GM23338 (cell line): Measurements from ENCODE around the gene MTREX. TPM values are rescaled to one million over a fixed set of nuclear protein-coding genes. Genes with fewer than 3 reads are reported as not detected.

Experiments
- ATAC-seq: fragments of 200-7000 bp; cut with Tn5 transposase; 3 replicates; pipeline ENCODE4 v1.9.1; 2020
- DNase-seq: peaks from one replicate; pipeline ENCODE4 v3.0.0-alpha.2; 2015; ENCODE audit warnings: low spot score
- H2AFZ ChIP-seq: fragments of 200-600 bp; sonication (generic); 2 replicates; pipeline ENCODE4 v1.8.0; 2016; ENCODE audit warnings: antibody characterized with exemption, mild to moderate bottlenecking, moderate library complexity
- H3F3A ChIP-seq: fragments of 200-600 bp; sonication (generic); replicated peaks from 2 replicates; pipeline ENCODE4 v1.8.0; 2017; ENCODE audit warnings: antibody characterized with exemption, mixed run types, low read depth
- H3K27ac ChIP-seq: fragments of 200-600 bp; sonication (generic); 2 replicates; pipeline ENCODE4 v1.6.1; 2016; ENCODE audit warnings: low read depth
- H3K27me3 ChIP-seq: fragments of 200-600 bp; sonication (generic); 2 replicates; pipeline ENCODE4 v1.8.0; 2016; ENCODE audit warnings: mild to moderate bottlenecking, mixed run types, moderate library complexity; ENCODE audit not compliant: insufficient read depth
- H3K36me3 ChIP-seq: fragments of 200-600 bp; sonication (generic); 2 replicates; pipeline ENCODE4 v1.8.0; 2016; ENCODE audit warnings: mild to moderate bottlenecking; ENCODE audit not compliant: insufficient read depth
- H3K4me1 ChIP-seq: fragments of 200-600 bp; sonication (generic); 2 replicates; pipeline ENCODE4 v1.8.0; 2016; ENCODE audit warnings: mild to moderate bottlenecking, moderate library complexity; ENCODE audit not compliant: insufficient read depth
- H3K4me2 ChIP-seq: fragments of 200-600 bp; sonication (generic); 2 replicates; pipeline ENCODE4 v1.7.1; 2017; ENCODE audit warnings: mixed run types
- H3K4me3 ChIP-seq: fragments of 200-600 bp; sonication (generic); 2 replicates; pipeline ENCODE4 v1.6.1; 2016; ENCODE audit warnings: mixed run types
- H3K79me2 ChIP-seq: fragments of 200-600 bp; sonication (generic); replicated peaks from 2 replicates; pipeline ENCODE4 v1.8.0; 2017; ENCODE audit warnings: mild to moderate bottlenecking; ENCODE audit not compliant: insufficient read depth
- H3K9me2 ChIP-seq: fragments of 200-600 bp; sonication (generic); 2 replicates; pipeline ENCODE4 v1.8.0; 2017; ENCODE audit not compliant: insufficient read depth
- H4K20me1 ChIP-seq: fragments of 200-600 bp; sonication (generic); replicated peaks from 2 replicates; pipeline ENCODE4 v1.8.0; 2017; ENCODE audit warnings: mild to moderate bottlenecking; ENCODE audit not compliant: insufficient read depth
- H3K27ac Mint-ChIP-seq: 2 replicates; pipeline ENCODE4 v1.8.0; 2020; ENCODE audit warnings: inconsistent platforms, mild to moderate bottlenecking, moderate library complexity, mixed read lengths
- H3K27me3 Mint-ChIP-seq: 3 replicates; pipeline ENCODE4 v1.8.0; 2022; ENCODE audit warnings: low read depth, mild to moderate bottlenecking, moderate library complexity, mixed read lengths, inconsistent platforms; ENCODE audit not compliant: insufficient read depth, poor library complexity
- H3K36me3 Mint-ChIP-seq: 3 replicates; pipeline ENCODE4 v1.8.0; 2021; ENCODE audit warnings: low read depth, mild to moderate bottlenecking, inconsistent platforms, moderate library complexity, mixed read lengths
- H3K4me1 Mint-ChIP-seq: 3 replicates; pipeline ENCODE4 v1.8.0; 2020; ENCODE audit warnings: mild to moderate bottlenecking, inconsistent platforms, mixed read lengths
- H3K4me3 Mint-ChIP-seq: 3 replicates; pipeline ENCODE4 v1.8.0; 2021; ENCODE audit warnings: moderate library complexity, mild to moderate bottlenecking, inconsistent platforms, mixed read lengths
- H3K9me3 Mint-ChIP-seq: 3 replicates; pipeline ENCODE4 v1.8.0; 2020; ENCODE audit warnings: moderate library complexity, mild to moderate bottlenecking, inconsistent platforms, mixed read lengths
- CREB1 ChIP-seq: fragments of 250-450 bp; sonication (Bioruptor Pico); IDR thresholded peaks from 2 replicates; pipeline ENCODE4 v1.5.0; 2020; ENCODE audit warnings: low read depth, mild to moderate bottlenecking, moderate library complexity
- EZH2 ChIP-seq: fragments of 200-600 bp; sonication (generic); IDR thresholded peaks from one replicate; pipeline ENCODE4 v1.8.0; 2017; ENCODE audit warnings: antibody characterized with exemption, mild to moderate bottlenecking, low read depth; ENCODE audit not compliant: unreplicated experiment
- EZH2phosphoT487 ChIP-seq: fragments of 200-600 bp; sonication (generic); IDR thresholded peaks from one replicate; pipeline ENCODE4 v1.8.1; 2018; ENCODE audit warnings: antibody characterized with exemption; ENCODE audit not compliant: unreplicated experiment
- NANOG ChIP-seq: IDR thresholded peaks from 2 replicates; pipeline ENCODE4 v1.6.1; 2016; ENCODE audit warnings: antibody characterized with exemption, borderline replicate concordance
- POLR2AphosphoS5 ChIP-seq: IDR thresholded peaks from 2 replicates; pipeline ENCODE4 v1.6.1; 2016; ENCODE audit warnings: antibody characterized with exemption, low read depth
- STAT1 ChIP-seq: IDR thresholded peaks from one replicate; pipeline ENCODE4 v1.6.1; 2016; ENCODE audit warnings: antibody characterized with exemption; ENCODE audit not compliant: unreplicated experiment
- ZNF114 ChIP-seq: fragments of 250-450 bp; sonication (Bioruptor Pico); IDR thresholded peaks from 2 replicates; pipeline ENCODE4 v1.5.0; 2020; ENCODE audit warnings: mild to moderate bottlenecking, moderate library complexity
- ZNF331 ChIP-seq: fragments of 250-450 bp; sonication (Bioruptor Pico); IDR thresholded peaks from 2 replicates; pipeline ENCODE4 v1.5.0; 2020; ENCODE audit warnings: low read depth, mild to moderate bottlenecking, moderate library complexity
- polyA plus RNA-seq: library from polyadenylated mRNA; unstranded; fragments of >200 nt; fragmentation: Nextera tagmentation; extraction: Ambion mirVana; gene quantifications from 2 replicates; pipeline ENCODE4 v1.2.1, GENCODE V29; 2016
- total RNA-seq: library from RNA; depleted of rRNA; stranded (reverse); fragments of >200 nt; shearing (Covaris generic); gene quantifications from 2 replicates; pipeline ENCODE4 v1.2.3, GENCODE V29; 2014
- TF ChIP-seq, protein P1 (sequence below), 2 experiments: fragments of 200-600 bp in 1 of 2; sonication (generic) in 1 of 2; conservative IDR thresholded peaks; 2 replicates each; pipeline versions ENCODE4 v1.5.1 to v1.6.1; 2016 to 2017; ENCODE audit warnings: antibody characterized with exemption in 2 of 2, low read depth in 2 of 2, mild to moderate bottlenecking in 2 of 2, moderate library complexity in 1 of 2
- TF ChIP-seq, protein P2 (sequence below): IDR thresholded peaks from one replicate; pipeline ENCODE4 v1.6.1; 2018; ENCODE audit warnings: antibody characterized with exemption; ENCODE audit not compliant: unreplicated experiment
- TF ChIP-seq, protein P3 (sequence below): IDR thresholded peaks from 2 replicates; pipeline ENCODE4 v1.6.1; 2016; ENCODE audit warnings: antibody characterized with exemption
- TF ChIP-seq, protein P4 (sequence below): fragments of 250-450 bp; sonication (Bioruptor Pico); IDR thresholded peaks from 2 replicates; pipeline ENCODE4 v1.5.0; 2020; ENCODE audit warnings: mild to moderate bottlenecking, moderate library complexity

MTREX gene
- total and polyA plus RNA-seq, 2 experiments from 2014 or later = 47.5 to 94.9 TPM

DNA sequence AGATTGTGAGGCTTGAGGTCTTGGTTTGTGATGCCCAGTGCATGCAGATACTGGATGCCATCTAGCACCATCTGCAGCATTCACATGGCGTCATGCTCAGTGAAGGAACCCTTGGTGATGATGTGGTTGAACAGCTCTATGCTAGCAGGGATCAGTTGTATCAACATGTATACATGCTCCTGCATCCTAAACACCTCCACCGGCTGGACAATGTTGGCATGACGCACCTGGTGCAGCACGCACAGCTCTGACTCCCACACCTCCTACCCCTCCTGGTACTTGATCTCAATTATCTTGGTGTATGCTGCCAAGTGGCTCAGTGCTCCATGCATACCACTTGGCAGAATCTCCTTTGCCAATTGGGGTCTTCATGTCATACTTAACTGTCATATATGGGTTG is 49.1 kb downstream of the MTREX start:
- H3K27ac Mint-ChIP-seq = no peak overlapping the region
- H3K36me3 ChIP-seq = peaks cover 41% of the 10 kb centered on the region
- H3K27me3 Mint-ChIP-seq = no peaks in the 10 kb centered on the region

More for the DNA sequence above, 49.1 kb downstream of the MTREX start:
- Histone ChIP-seq H3F3A (no peaks in the 10 kb centered on the region), H3K4me3 (no peak overlapping the region), H3K79me2 (no peaks in the 10 kb centered on the region), H4K20me1 (no peaks in the 10 kb centered on the region; the same call in 1 of the 2 replicates), H3K27ac (no peak overlapping the region), H3K9me2 (no peaks in the 10 kb centered on the region), H3K4me2 (no peak overlapping the region), H3K27me3 (no peaks in the 10 kb centered on the region), H3K4me1 (no peaks in the 10 kb centered on the region), H2AFZ (no peak overlapping the region)
- ATAC-seq (no peak), DNase-seq (no peak)
- Mint-ChIP-seq H3K4me1 (no peaks in the 10 kb centered on the region), H3K9me3 (no peaks in the 10 kb centered on the region), H3K4me3 (no peak overlapping the region), H3K36me3 (peaks cover 70% of the 10 kb centered on the region)
- no peak for TF ChIP-seq EZH2
- TF ChIP-seq, protein P1, sequence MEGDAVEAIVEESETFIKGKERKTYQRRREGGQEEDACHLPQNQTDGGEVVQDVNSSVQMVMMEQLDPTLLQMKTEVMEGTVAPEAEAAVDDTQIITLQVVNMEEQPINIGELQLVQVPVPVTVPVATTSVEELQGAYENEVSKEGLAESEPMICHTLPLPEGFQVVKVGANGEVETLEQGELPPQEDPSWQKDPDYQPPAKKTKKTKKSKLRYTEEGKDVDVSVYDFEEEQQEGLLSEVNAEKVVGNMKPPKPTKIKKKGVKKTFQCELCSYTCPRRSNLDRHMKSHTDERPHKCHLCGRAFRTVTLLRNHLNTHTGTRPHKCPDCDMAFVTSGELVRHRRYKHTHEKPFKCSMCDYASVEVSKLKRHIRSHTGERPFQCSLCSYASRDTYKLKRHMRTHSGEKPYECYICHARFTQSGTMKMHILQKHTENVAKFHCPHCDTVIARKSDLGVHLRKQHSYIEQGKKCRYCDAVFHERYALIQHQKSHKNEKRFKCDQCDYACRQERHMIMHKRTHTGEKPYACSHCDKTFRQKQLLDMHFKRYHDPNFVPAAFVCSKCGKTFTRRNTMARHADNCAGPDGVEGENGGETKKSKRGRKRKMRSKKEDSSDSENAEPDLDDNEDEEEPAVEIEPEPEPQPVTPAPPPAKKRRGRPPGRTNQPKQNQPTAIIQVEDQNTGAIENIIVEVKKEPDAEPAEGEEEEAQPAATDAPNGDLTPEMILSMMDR (conservative IDR thresholded peaks at IDR 0.05; ENCODE audit: low read depth in 2 of 2) = no peak
- TF ChIP-seq NANOG = no peak
- no peak for TF ChIP-seq STAT1
- no peak for TF ChIP-seq EZH2phosphoT487
- no peak for TF ChIP-seq ZNF114
- TF ChIP-seq, protein P2, sequence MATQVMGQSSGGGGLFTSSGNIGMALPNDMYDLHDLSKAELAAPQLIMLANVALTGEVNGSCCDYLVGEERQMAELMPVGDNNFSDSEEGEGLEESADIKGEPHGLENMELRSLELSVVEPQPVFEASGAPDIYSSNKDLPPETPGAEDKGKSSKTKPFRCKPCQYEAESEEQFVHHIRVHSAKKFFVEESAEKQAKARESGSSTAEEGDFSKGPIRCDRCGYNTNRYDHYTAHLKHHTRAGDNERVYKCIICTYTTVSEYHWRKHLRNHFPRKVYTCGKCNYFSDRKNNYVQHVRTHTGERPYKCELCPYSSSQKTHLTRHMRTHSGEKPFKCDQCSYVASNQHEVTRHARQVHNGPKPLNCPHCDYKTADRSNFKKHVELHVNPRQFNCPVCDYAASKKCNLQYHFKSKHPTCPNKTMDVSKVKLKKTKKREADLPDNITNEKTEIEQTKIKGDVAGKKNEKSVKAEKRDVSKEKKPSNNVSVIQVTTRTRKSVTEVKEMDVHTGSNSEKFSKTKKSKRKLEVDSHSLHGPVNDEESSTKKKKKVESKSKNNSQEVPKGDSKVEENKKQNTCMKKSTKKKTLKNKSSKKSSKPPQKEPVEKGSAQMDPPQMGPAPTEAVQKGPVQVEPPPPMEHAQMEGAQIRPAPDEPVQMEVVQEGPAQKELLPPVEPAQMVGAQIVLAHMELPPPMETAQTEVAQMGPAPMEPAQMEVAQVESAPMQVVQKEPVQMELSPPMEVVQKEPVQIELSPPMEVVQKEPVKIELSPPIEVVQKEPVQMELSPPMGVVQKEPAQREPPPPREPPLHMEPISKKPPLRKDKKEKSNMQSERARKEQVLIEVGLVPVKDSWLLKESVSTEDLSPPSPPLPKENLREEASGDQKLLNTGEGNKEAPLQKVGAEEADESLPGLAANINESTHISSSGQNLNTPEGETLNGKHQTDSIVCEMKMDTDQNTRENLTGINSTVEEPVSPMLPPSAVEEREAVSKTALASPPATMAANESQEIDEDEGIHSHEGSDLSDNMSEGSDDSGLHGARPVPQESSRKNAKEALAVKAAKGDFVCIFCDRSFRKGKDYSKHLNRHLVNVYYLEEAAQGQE = no peak
- TF ChIP-seq POLR2AphosphoS5 = no peak
- TF ChIP-seq, protein P3, sequence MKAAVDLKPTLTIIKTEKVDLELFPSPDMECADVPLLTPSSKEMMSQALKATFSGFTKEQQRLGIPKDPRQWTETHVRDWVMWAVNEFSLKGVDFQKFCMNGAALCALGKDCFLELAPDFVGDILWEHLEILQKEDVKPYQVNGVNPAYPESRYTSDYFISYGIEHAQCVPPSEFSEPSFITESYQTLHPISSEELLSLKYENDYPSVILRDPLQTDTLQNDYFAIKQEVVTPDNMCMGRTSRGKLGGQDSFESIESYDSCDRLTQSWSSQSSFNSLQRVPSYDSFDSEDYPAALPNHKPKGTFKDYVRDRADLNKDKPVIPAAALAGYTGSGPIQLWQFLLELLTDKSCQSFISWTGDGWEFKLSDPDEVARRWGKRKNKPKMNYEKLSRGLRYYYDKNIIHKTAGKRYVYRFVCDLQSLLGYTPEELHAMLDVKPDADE = no peak
- no peak for TF ChIP-seq CREB1
- TF ChIP-seq, protein P4, sequence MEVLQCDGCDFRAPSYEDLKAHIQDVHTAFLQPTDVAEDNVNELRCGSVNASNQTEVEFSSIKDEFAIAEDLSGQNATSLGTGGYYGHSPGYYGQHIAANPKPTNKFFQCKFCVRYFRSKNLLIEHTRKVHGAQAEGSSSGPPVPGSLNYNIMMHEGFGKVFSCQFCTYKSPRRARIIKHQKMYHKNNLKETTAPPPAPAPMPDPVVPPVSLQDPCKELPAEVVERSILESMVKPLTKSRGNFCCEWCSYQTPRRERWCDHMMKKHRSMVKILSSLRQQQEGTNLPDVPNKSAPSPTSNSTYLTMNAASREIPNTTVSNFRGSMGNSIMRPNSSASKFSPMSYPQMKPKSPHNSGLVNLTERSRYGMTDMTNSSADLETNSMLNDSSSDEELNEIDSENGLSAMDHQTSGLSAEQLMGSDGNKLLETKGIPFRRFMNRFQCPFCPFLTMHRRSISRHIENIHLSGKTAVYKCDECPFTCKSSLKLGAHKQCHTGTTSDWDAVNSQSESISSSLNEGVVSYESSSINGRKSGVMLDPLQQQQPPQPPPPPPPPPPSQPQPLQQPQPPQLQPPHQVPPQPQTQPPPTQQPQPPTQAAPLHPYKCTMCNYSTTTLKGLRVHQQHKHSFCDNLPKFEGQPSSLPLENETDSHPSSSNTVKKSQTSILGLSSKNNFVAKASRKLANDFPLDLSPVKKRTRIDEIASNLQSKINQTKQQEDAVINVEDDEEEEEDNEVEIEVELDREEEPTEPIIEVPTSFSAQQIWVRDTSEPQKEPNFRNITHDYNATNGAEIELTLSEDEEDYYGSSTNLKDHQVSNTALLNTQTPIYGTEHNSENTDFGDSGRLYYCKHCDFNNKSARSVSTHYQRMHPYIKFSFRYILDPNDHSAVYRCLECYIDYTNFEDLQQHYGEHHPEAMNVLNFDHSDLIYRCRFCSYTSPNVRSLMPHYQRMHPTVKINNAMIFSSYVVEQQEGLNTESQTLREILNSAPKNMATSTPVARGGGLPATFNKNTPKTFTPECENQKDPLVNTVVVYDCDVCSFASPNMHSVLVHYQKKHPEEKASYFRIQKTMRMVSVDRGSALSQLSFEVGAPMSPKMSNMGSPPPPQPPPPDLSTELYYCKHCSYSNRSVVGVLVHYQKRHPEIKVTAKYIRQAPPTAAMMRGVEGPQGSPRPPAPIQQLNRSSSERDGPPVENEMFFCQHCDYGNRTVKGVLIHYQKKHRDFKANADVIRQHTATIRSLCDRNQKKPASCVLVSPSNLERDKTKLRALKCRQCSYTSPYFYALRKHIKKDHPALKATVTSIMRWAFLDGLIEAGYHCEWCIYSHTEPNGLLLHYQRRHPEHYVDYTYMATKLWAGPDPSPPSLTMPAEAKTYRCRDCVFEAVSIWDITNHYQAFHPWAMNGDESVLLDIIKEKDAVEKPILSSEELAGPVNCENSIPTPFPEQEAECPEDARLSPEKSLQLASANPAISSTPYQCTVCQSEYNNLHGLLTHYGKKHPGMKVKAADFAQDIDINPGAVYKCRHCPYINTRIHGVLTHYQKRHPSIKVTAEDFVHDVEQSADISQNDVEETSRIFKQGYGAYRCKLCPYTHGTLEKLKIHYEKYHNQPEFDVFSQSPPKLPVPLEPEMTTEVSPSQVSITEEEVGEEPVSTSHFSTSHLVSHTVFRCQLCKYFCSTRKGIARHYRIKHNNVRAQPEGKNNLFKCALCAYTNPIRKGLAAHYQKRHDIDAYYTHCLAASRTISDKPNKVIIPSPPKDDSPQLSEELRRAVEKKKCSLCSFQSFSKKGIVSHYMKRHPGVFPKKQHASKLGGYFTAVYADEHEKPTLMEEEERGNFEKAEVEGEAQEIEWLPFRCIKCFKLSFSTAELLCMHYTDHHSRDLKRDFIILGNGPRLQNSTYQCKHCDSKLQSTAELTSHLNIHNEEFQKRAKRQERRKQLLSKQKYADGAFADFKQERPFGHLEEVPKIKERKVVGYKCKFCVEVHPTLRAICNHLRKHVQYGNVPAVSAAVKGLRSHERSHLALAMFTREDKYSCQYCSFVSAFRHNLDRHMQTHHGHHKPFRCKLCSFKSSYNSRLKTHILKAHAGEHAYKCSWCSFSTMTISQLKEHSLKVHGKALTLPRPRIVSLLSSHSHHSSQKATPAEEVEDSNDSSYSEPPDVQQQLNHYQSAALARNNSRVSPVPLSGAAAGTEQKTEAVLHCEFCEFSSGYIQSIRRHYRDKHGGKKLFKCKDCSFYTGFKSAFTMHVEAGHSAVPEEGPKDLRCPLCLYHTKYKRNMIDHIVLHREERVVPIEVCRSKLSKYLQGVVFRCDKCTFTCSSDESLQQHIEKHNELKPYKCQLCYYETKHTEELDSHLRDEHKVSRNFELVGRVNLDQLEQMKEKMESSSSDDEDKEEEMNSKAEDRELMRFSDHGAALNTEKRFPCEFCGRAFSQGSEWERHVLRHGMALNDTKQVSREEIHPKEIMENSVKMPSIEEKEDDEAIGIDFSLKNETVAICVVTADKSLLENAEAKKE (CRISPR knock-in tag) = no peak
- TF ChIP-seq ZNF331 (CRISPR knock-in tag) = no peak
